CD4-positive, alpha-beta T cell treated with Interleukin-12 subunit alpha and Interleukin-12 subunit beta, for 1 hour (primary cell): ENCODE measurements around the gene CACNA1I.

Experiments
- DNase-seq: peaks from one replicate; pipeline ENCODE4 v3.0.0-alpha.2; 2020

Gene CACNA1I

GRCh38 chr22:39678862-39679490 lies 108.4 kb downstream of the CACNA1I start:
- no peak for DNase-seq

- no peak for DNase-seq
Observed at GRCh38 chr22:39679652-39680051, 109.1 kb downstream of the CACNA1I start.

GRCh38 chr22:39680486-39680885 lies 109.9 kb downstream of the CACNA1I start:
- no peak for DNase-seq

GRCh38 chr22:39681038-39681861 lies 110.7 kb downstream of the CACNA1I start:
- DNase-seq = no peak

- DNase-seq = no peak
Observed at GRCh38 chr22:39682994-39683393, 112.4 kb downstream of the CACNA1I start.

GRCh38 chr22:39683639-39684038 lies 113.1 kb downstream of the CACNA1I start:
- DNase-seq = no peak

GRCh38 chr22:39684702-39685281 lies 114.2 kb downstream of the CACNA1I start:
- DNase-seq = no peak

- no peak for DNase-seq
Observed at GRCh38 chr22:39685336-39686177, 115.0 kb downstream of the CACNA1I start.

GRCh38 chr22:39686178-39686620 lies 115.6 kb downstream of the CACNA1I start:
- no peak for DNase-seq

- DNase-seq = no peak
Observed at GRCh38 chr22:39686776-39687525, 116.4 kb downstream of the CACNA1I start.

- no peak for DNase-seq
Observed at GRCh38 chr22:39688186-39688785, 117.7 kb downstream of the CACNA1I start.

- no peak for DNase-seq
Observed at GRCh38 chr22:39689421-39689820, 118.9 kb downstream of the CACNA1I start.

GRCh38 chr22:39690881-39691605 lies 120.5 kb downstream of the CACNA1I start:
- DNase-seq = no peak

GRCh38 chr22:39693943-39694500 lies 123.5 kb downstream of the CACNA1I start:
- DNase-seq = no peak

- no peak for DNase-seq
Observed at GRCh38 chr22:39697790-39698430, 127.4 kb downstream of the CACNA1I start.

GRCh38 chr22:39699631-39700360 lies 129.2 kb downstream of the CACNA1I start:
- DNase-seq = no peak

- no peak for DNase-seq
Observed at GRCh38 chr22:39700565-39700964, 130.0 kb downstream of the CACNA1I start.

- DNase-seq = no peak
Observed at GRCh38 chr22:39703091-39703490, 132.5 kb downstream of the CACNA1I start.

- DNase-seq = no peak
Observed at GRCh38 chr22:39703928-39704639, 133.5 kb downstream of the CACNA1I start.
